ENCODE results near the gene TCOF1. TPM values are rescaled to one million over a fixed set of nuclear protein-coding genes. Genes with fewer than 3 reads are reported as not detected.

TCOF1 gene
- total and polyA plus RNA-seq, 12 donors: 12.6 to 30.3 (median 20.8) TPM

- no peak for TF ChIP-seq POLR2A (IDR thresholded peaks at IDR 0.05)
- no peak for TF ChIP-seq CTCF (IDR thresholded peaks at IDR 0.05)
- intact Hi-C loops (cut with DNase I): no loop called here
- Histone ChIP-seq H3K27me3 (no peaks in the 10 kb centered on the region), H3K9me3 (replicated peaks in 1 of 3) (no peaks in the 10 kb centered on the region), H3K4me3 (no peak overlapping the region), H3K4me1 (replicated peaks in 1 of 2) (no peaks in the 10 kb centered on the region), H3K27ac (no peak overlapping the region), H3K36me3 (replicated peaks in 1 of 2) (no peaks in the 10 kb centered on the region)
- WGBS, 4 donors: 67 to 88% (median 75%) methylated on average over 5 of the region's 5 CpGs
- DNase-seq: no peak
Measured at GRCh38 chr5:150429410-150429873, 71.9 kb downstream of the TCOF1 start.

- DNase-seq: no peak
- Histone ChIP-seq H3K9me3 (replicated peaks in 1 of 3) (no peaks in the 10 kb centered on the region), H3K27me3 (no peaks in the 10 kb centered on the region), H3K36me3 (replicated peaks in 1 of 2) (no peaks in the 10 kb centered on the region), H3K4me1 (replicated peaks in 1 of 2) (no peaks in the 10 kb centered on the region), H3K27ac (no peak overlapping the region), H3K4me3 (no peak overlapping the region)
- 91 to 94% (median 93%) methylated on average over 18 of the region's 18 CpGs for WGBS, 4 donors
- intact Hi-C loops (cut with DNase I): loop anchor here in 1 of 2 donors (10.0 kb wide), 2 partner anchors 156 to 266 kb away; partner anchors contain the start of gene CDX1
- TF ChIP-seq POLR2A (IDR thresholded peaks at IDR 0.05) (no peak), CTCF (IDR thresholded peaks at IDR 0.05) (no peak)
Measured at GRCh38 chr5:150431048-150431447, 73.6 kb downstream of the TCOF1 start.

- Histone ChIP-seq H3K27me3 (no peaks in the 10 kb centered on the region), H3K27ac (no peak overlapping the region), H3K36me3 (replicated peaks in 1 of 2) (no peaks in the 10 kb centered on the region), H3K9me3 (replicated peaks in 1 of 3) (no peaks in the 10 kb centered on the region), H3K4me1 (replicated peaks in 1 of 2) (no peaks in the 10 kb centered on the region), H3K4me3 (no peak overlapping the region)
- 59 to 67% (median 63%) methylated on average over 4 of the region's 4 CpGs for WGBS, 4 donors
- TF ChIP-seq POLR2A (IDR thresholded peaks at IDR 0.05) (no peak), CTCF (IDR thresholded peaks at IDR 0.05) (no peak)
- intact Hi-C loops (cut with DNase I): loop anchor here in 1 of 2 donors (10.0 kb wide), 2 partner anchors 157 to 267 kb away; partner anchors contain the start of gene CDX1
- DNase-seq: no peak
Measured at GRCh38 chr5:150431574-150431973, 74.1 kb downstream of the TCOF1 start.

GRCh38 chr5:150434464-150434863 is 77.0 kb downstream of the TCOF1 start:
- H3K4me3 ChIP-seq: no peak overlapping the region
- H3K27me3 ChIP-seq: no peaks in the 10 kb centered on the region
- intact Hi-C loops (cut with DNase I): loop anchor here in 1 of 2 donors (10.0 kb wide), 2 partner anchors 160 to 270 kb away; partner anchors contain the start of gene CDX1
- no peaks in the 10 kb centered on the region for H3K4me1 ChIP-seq (replicated peaks in 1 of 2)
- no peaks in the 10 kb centered on the region for H3K36me3 ChIP-seq (replicated peaks in 1 of 2)
- TF ChIP-seq POLR2A (IDR thresholded peaks at IDR 0.05) (no peak), CTCF (IDR thresholded peaks at IDR 0.05) (no peak)
- DNase-seq: no peak
- 51 to 63% (median 59%) methylated on average over 4 to 6 of the region's 6 CpGs for WGBS, 4 donors
- no peak overlapping the region for H3K27ac ChIP-seq
- no peaks in the 10 kb centered on the region for H3K9me3 ChIP-seq (replicated peaks in 1 of 3)
